Mesothelial cell of epicardium (in vitro differentiated cells): ENCODE results near the gene SETD4. TPM values are rescaled to one million over a fixed set of nuclear protein-coding genes. Genes with fewer than 3 reads are reported as not detected.

ENCODE experiments used
- DNase-seq, 2 experiments: peaks; one replicate each; pipeline ENCODE4 v3.0.0; 2021; ENCODE audit warnings: low spot score in 2 of 2; ENCODE audit not compliant: unreplicated experiment in 2 of 2
- H3K27ac Mint-ChIP-seq: 2 replicates; pipeline ENCODE4 v1.8.0; 2021; ENCODE audit warnings: mixed read lengths
- H3K27me3 Mint-ChIP-seq: 2 replicates; pipeline ENCODE4 v1.8.0; 2021; ENCODE audit warnings: low read depth, mixed read lengths
- H3K36me3 Mint-ChIP-seq: 2 replicates; pipeline ENCODE4 v1.8.0; 2021; ENCODE audit warnings: mixed read lengths
- H3K4me1 Mint-ChIP-seq: 2 replicates; pipeline ENCODE4 v1.8.0; 2021; ENCODE audit warnings: mixed read lengths
- H3K4me3 Mint-ChIP-seq: 2 replicates; pipeline ENCODE4 v1.8.0; 2021; ENCODE audit warnings: mild to moderate bottlenecking, moderate library complexity, mixed read lengths
- H3K9me3 Mint-ChIP-seq: 2 replicates; pipeline ENCODE4 v1.8.0; 2021; ENCODE audit warnings: mixed read lengths
- CTCF ChIP-seq: fragments of 200-600 bp; sonication (generic); IDR thresholded peaks from one replicate; pipeline ENCODE4 v1.5.0; 2021; ENCODE audit warnings: antibody characterized with exemption; ENCODE audit not compliant: unreplicated experiment
- total RNA-seq: library from RNA; stranded (reverse); gene quantifications from 3 replicates; pipeline ENCODE4 v1.2.1, GENCODE V29; 2021

The SETD4 gene
- total RNA-seq, 1 donor from 2014 or later = 29.7 TPM

- peaks cover 3% of the 10 kb centered on the region for H3K27me3 Mint-ChIP-seq
- DNase-seq = no peak
- H3K36me3 Mint-ChIP-seq = no peaks in the 10 kb centered on the region
- no peaks in the 10 kb centered on the region for H3K4me1 Mint-ChIP-seq
- no peak overlapping the region for H3K27ac Mint-ChIP-seq
- no peak overlapping the region for H3K4me3 Mint-ChIP-seq
- no peak for TF ChIP-seq CTCF
- peaks cover 8% of the 10 kb centered on the region for H3K9me3 Mint-ChIP-seq
Observed at GRCh38 chr21:36003776-36004175, 56.5 kb downstream of the SETD4 start.

GRCh38 chr21:35996217-35996616 lies 64.1 kb downstream of the SETD4 start:
- DNase-seq = no peak
- peaks cover 19% of the 10 kb centered on the region for H3K27me3 Mint-ChIP-seq

GRCh38 chr21:35995522-35996088 lies 64.7 kb downstream of the SETD4 start:
- TF ChIP-seq CTCF = no peak
- DNase-seq = no peak
- H3K27ac Mint-ChIP-seq = no peak overlapping the region
- no peaks in the 10 kb centered on the region for H3K36me3 Mint-ChIP-seq
- no peaks in the 10 kb centered on the region for H3K4me1 Mint-ChIP-seq
- no peak overlapping the region for H3K4me3 Mint-ChIP-seq
- H3K27me3 Mint-ChIP-seq = peaks cover 19% of the 10 kb centered on the region
- H3K9me3 Mint-ChIP-seq = no peaks in the 10 kb centered on the region

More at GRCh38 chr21:35996217-35996616, 64.1 kb downstream of the SETD4 start:
- Mint-ChIP-seq H3K36me3 (no peaks in the 10 kb centered on the region), H3K4me3 (no peak overlapping the region), H3K9me3 (no peaks in the 10 kb centered on the region), H3K4me1 (no peaks in the 10 kb centered on the region), H3K27ac (no peak overlapping the region)
- TF ChIP-seq CTCF = no peak

- Mint-ChIP-seq H3K27me3 (peaks cover 19% of the 10 kb centered on the region), H3K4me1 (no peaks in the 10 kb centered on the region)
- no peak for DNase-seq
Observed at GRCh38 chr21:35994613-35995012, 65.7 kb downstream of the SETD4 start.

GRCh38 chr21:35993875-35994490 lies 66.3 kb downstream of the SETD4 start:
- no peak overlapping the region for H3K4me3 Mint-ChIP-seq
- H3K27ac Mint-ChIP-seq = no peak overlapping the region
- DNase-seq = no peak
- no peaks in the 10 kb centered on the region for H3K4me1 Mint-ChIP-seq
- H3K27me3 Mint-ChIP-seq = peaks cover 19% of the 10 kb centered on the region
- no peaks in the 10 kb centered on the region for H3K36me3 Mint-ChIP-seq
- TF ChIP-seq CTCF = no peak
- H3K9me3 Mint-ChIP-seq = no peaks in the 10 kb centered on the region

More at GRCh38 chr21:35994613-35995012, 65.7 kb downstream of the SETD4 start:
- Mint-ChIP-seq H3K36me3 (no peaks in the 10 kb centered on the region), H3K27ac (no peak overlapping the region), H3K9me3 (no peaks in the 10 kb centered on the region), H3K4me3 (no peak overlapping the region)
- no peak for TF ChIP-seq CTCF

- no peak for TF ChIP-seq CTCF
- H3K4me3 Mint-ChIP-seq = no peak overlapping the region
- DNase-seq = no peak
- H3K36me3 Mint-ChIP-seq = no peaks in the 10 kb centered on the region
- peaks cover 9% of the 10 kb centered on the region for H3K27me3 Mint-ChIP-seq
- no peaks in the 10 kb centered on the region for H3K9me3 Mint-ChIP-seq
- H3K4me1 Mint-ChIP-seq = no peaks in the 10 kb centered on the region
- no peak overlapping the region for H3K27ac Mint-ChIP-seq
Observed at GRCh38 chr21:35991131-35991530, 69.2 kb downstream of the SETD4 start.
